Measurements from ENCODE around the gene NOXA1.

Gene NOXA1

GRCh38 chr9:137406876-137407589 is 16.2 kb upstream of the NOXA1 start:
- peak; percentile 25; the same call in 1 of the 2 replicates for TF ChIP-seq CTCF (IDR thresholded peaks at IDR 0.05)

DNA sequence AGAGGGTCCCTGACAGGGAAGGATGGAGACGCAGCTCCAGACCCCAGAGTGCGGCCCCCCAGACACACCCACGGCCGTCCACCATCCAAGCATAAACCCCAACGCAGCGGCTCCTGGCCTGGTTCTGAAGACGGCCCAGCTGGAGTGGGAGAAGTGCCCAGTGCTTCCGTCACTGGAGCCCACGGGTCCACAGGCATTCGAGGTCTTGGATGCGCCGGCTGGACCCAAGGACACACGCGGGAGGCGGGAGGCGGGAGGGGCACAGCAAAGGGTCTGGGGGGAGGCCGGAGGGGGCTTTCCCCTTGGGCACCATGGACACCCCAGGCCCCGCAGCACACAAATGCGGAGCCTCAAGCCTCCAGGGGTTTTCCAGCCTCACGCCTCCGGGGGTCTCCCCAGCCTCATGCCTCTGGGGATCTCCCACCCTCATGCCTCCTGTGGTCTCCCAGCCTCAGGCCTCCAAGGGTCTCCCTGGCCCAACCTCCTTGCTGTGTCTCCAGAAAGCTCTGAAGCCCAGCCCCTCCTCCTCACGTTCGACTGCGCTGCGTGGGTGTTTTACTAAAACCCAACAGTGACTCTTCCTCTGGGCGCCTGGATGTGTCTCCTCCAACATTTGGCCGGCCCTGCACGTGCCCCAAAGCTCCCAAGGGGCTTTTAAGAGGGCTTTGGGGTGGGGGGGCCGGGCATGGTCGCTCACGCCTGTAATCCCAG is 15.4 kb upstream of the NOXA1 start:
- no peak for TF ChIP-seq CTCF (IDR thresholded peaks at IDR 0.05)

GRCh38 chr9:137408651-137409405 is 14.4 kb upstream of the NOXA1 start:
- TF ChIP-seq CTCF (IDR thresholded peaks at IDR 0.05): no peak

DNA sequence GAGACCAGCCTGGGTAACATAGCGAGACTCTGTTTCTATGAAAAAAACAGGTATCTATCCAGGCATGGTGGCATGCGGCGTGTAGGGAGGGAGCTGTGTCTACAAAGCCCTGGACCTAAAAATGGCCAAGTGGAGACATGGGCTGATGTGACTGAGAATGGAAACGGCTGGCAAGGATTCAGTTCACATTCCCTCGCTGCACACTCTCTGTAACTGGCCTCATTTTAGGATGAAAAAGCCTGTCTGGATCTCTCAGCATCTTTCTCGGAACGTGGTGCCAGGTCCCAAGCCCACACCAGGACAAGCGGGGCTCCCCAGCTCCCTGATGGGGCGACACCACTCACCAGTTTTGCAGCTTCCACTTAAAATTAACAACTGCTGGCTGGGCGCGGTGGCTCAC is 13.7 kb upstream of the NOXA1 start:
- TF ChIP-seq CTCF (IDR thresholded peaks at IDR 0.05): no peak

DNA sequence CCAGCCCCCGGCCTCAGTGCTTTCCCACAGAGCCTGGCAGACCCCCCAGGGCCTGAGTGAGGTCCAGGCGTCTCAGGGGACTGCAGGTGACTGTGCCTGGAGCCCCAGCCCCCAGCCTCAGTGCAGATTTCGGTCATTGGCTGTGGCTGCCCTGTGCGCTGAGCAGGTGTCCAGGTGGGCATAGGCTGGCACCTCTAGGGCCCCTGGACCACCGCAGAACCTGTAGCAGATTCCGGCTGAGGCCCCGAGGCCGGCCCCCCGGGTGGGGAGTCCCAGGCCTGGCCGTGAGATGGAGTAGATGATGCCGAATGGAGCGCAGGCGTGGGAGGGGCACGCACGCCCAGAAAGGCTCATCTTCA is 12.3 kb upstream of the NOXA1 start:
- TF ChIP-seq CTCF (IDR thresholded peaks at IDR 0.05): no peak

DNA sequence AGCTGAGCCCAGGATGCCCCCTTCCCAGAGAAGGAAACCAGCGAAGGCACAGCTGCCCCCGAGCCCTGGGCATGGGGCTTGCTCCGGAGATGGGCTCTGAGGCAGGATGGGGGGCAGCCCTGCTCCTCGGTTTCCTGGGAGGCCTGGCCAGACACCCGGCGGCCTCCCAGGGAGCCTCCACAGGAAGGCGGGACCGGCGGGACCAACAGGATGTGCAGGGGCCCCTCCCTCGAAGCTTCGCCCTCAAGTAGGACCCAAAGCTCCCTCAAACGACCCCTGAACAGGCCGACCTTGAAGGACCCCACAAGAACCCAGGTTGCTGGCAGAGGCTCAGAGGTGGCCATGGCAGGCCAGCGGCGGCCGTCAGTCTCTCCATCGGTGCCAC is 11.9 kb upstream of the NOXA1 start:
- TF ChIP-seq CTCF (IDR thresholded peaks at IDR 0.05): no peak

- no peak for TF ChIP-seq CTCF (IDR thresholded peaks at IDR 0.05)
Measured at GRCh38 chr9:137411645-137412380, 11.4 kb upstream of the NOXA1 start.
